SK-N-SH (cell line): Measurements from ENCODE around the gene ATP6V0C.

ENCODE experiments used
- CTCF ChIP-seq: fragments of 200-600 bp; sonication (generic); IDR thresholded peaks from 2 replicates; pipeline ENCODE4 v1.6.1; 2017; ENCODE audit warnings: antibody characterized with exemption, mild to moderate bottlenecking, moderate library complexity
- MEF2A ChIP-seq: IDR thresholded peaks from 2 replicates; pipeline ENCODE4 v1.4.0; 2012; ENCODE audit warnings: low read depth, borderline replicate concordance
- NFIC ChIP-seq: IDR thresholded peaks from 2 replicates; pipeline ENCODE4 v1.4.0; 2012; ENCODE audit warnings: borderline replicate concordance
- POLR2AphosphoS5 ChIP-seq: IDR thresholded peaks from 2 replicates; pipeline ENCODE4 v1.6.1; 2012; ENCODE audit warnings: low read depth, low read length
- USF1 ChIP-seq: IDR thresholded peaks from 2 replicates; pipeline ENCODE4 v1.4.0; 2012; ENCODE audit warnings: low read depth, borderline replicate concordance

- TF ChIP-seq POLR2AphosphoS5 (no peak), CTCF (no peak), USF1 (no peak), MEF2A (no peak), NFIC (no peak)
Observed at GRCh38 chr16:2498531-2499253, 15.1 kb upstream of the ATP6V0C start.
